PC-3 (cell line): ENCODE measurements around the gene AJAP1.

Experiments
- CTCF ChIP-seq: fragments of 300-600 bp; sonication (generic); conservative IDR thresholded peaks from 2 replicates; pipeline ENCODE4 v1.5.1; 2017; ENCODE audit warnings: antibody characterized with exemption, low read depth, mild to moderate bottlenecking, low read length
- EZH2 ChIP-seq: fragments of 300-600 bp; sonication (generic); IDR thresholded peaks from one replicate; pipeline ENCODE4 v1.6.1; 2017; ENCODE audit warnings: antibody characterized with exemption, mild to moderate bottlenecking, low read length; ENCODE audit not compliant: unreplicated experiment
- EZH2phosphoT487 ChIP-seq: fragments of 300-600 bp; sonication (generic); IDR thresholded peaks from 2 replicates; pipeline ENCODE4 v1.6.1; 2018; ENCODE audit warnings: mild to moderate bottlenecking, antibody characterized with exemption, low read length, borderline replicate concordance

GRCh38 chr1:4754816-4755215 lies 100.4 kb downstream of the AJAP1 start:
- TF ChIP-seq CTCF: no peak
- TF ChIP-seq EZH2: no peak
- TF ChIP-seq EZH2phosphoT487: no peak
